ENCODE results near the gene COTL1. TPM values are rescaled to one million over a fixed set of nuclear protein-coding genes. Genes with fewer than 3 reads are reported as not detected.

The COTL1 gene
- total and polyA plus RNA-seq, 2 of the 13 experiments (the other 11 are each of a cell fraction or from before 2014, with no cell fraction given): 8.7 to 16.9 TPM

DNA sequence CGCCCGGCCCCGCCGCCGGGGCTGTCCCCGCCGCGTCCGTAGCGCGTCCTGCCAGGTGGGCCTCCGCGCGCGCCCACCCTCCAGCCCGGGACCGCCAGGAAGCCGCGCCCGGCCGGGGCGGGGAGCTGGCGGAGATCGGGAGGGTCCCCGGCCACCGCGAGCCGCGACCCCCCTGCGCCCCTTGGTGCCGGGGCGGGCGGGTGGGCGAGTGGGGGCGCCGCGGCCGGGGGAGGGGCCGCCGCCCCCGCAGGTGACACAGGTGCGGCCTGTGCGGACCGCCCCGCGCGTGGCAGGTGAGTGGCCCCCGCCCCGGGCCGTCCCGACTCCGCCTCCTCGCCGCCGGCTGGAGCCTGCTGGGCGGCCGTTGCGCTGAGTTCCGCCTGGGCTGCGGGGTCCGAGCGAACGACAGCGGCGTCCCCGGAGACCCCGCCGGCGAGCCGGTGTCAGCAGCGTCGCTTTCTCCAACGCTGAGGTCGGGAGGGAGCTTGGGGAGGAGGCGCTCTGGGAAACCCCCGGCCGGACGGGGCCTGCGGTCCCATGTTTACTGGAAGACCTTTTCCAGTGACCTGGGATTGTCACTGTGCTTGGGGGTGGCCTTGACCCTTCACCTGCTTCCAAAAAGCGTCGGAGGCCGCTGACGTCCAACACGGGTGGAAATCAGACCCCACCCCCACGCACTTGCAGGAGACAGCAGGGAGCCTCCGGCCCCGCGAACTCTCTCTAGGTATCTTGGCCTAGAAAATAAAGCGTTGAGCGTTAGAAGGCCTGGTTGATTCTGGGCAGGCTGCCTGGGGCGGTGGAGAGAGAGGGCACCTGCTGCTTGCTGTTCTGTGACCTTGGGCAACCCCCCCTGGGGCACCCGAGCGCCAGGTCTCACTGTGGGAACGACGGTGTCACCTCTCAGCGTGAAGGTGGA, 31.0 kb upstream of the COTL1 start (continued):
- TF ChIP-seq RXRB (CRISPR knock-in tag; IDR thresholded peaks at IDR 0.05; ENCODE audit: borderline replicate concordance) (peak; percentile 86), TOPORS (CRISPR knock-in tag; IDR thresholded peaks at IDR 0.05) (no peak), RFX1 (IDR thresholded peaks at IDR 0.05) (no peak), AGO1 (IDR thresholded peaks at IDR 0.05; ENCODE audit: low read depth, low read length, poor library complexity, severe bottlenecking) (no peak), ARNTL (CRISPR knock-in tag; IDR thresholded peaks at IDR 0.05) (no peak), KLF6 (CRISPR knock-in tag; IDR thresholded peaks at IDR 0.05) (no peak), DR1 (CRISPR knock-in tag; IDR thresholded peaks at IDR 0.05) (no peak), MLLT10 (CRISPR knock-in tag; IDR thresholded peaks at IDR 0.05) (no peak), ZNF788 (CRISPR knock-in tag; IDR thresholded peaks at IDR 0.05; ENCODE audit: borderline replicate concordance) (peak; percentile 32; the same call in 1 of the 2 replicates), THAP11 (CRISPR knock-in tag; IDR thresholded peaks at IDR 0.05) (no peak), ZNF564 (CRISPR knock-in tag; IDR thresholded peaks at IDR 0.05) (no peak), DNMT1 (CRISPR knock-in tag; IDR thresholded peaks at IDR 0.05) (peak; percentile 68; the same call in 1 of the 2 replicates), ZNF230 (CRISPR knock-in tag; IDR thresholded peaks at IDR 0.05) (no peak), SOX13 (IDR thresholded peaks at IDR 0.05) (no peak), SOX13 (CRISPR knock-in tag; conservative IDR thresholded peaks at IDR 0.05 in 1 of 2, IDR thresholded peaks at IDR 0.05 in 1 of 2) (no peak), NR3C1 (CRISPR knock-in tag; IDR thresholded peaks at IDR 0.05) (no peak), CENPX (CRISPR knock-in tag; IDR thresholded peaks at IDR 0.05) (no peak)
- TF ChIP-seq, protein P1, sequence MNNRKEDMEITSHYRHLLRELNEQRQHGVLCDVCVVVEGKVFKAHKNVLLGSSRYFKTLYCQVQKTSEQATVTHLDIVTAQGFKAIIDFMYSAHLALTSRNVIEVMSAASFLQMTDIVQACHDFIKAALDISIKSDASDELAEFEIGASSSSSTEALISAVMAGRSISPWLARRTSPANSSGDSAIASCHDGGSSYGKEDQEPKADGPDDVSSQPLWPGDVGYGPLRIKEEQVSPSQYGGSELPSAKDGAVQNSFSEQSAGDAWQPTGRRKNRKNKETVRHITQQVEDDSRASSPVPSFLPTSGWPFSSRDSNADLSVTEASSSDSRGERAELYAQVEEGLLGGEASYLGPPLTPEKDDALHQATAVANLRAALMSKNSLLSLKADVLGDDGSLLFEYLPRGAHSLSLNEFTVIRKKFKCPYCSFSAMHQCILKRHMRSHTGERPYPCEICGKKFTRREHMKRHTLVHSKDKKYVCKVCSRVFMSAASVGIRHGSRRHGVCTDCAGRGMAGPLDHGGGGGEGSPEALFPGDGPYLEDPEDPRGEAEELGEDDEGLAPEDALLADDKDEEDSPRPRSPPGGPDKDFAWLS (CRISPR knock-in tag; IDR thresholded peaks at IDR 0.05; ENCODE audit: borderline replicate concordance): peak; percentile 35; the same call in 1 of the 2 replicates
- TF ChIP-seq, protein P2, sequence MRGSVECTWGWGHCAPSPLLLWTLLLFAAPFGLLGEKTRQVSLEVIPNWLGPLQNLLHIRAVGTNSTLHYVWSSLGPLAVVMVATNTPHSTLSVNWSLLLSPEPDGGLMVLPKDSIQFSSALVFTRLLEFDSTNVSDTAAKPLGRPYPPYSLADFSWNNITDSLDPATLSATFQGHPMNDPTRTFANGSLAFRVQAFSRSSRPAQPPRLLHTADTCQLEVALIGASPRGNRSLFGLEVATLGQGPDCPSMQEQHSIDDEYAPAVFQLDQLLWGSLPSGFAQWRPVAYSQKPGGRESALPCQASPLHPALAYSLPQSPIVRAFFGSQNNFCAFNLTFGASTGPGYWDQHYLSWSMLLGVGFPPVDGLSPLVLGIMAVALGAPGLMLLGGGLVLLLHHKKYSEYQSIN (CRISPR knock-in tag; IDR thresholded peaks at IDR 0.05; ENCODE audit: borderline replicate concordance): no peak
- TF ChIP-seq, protein P3, sequence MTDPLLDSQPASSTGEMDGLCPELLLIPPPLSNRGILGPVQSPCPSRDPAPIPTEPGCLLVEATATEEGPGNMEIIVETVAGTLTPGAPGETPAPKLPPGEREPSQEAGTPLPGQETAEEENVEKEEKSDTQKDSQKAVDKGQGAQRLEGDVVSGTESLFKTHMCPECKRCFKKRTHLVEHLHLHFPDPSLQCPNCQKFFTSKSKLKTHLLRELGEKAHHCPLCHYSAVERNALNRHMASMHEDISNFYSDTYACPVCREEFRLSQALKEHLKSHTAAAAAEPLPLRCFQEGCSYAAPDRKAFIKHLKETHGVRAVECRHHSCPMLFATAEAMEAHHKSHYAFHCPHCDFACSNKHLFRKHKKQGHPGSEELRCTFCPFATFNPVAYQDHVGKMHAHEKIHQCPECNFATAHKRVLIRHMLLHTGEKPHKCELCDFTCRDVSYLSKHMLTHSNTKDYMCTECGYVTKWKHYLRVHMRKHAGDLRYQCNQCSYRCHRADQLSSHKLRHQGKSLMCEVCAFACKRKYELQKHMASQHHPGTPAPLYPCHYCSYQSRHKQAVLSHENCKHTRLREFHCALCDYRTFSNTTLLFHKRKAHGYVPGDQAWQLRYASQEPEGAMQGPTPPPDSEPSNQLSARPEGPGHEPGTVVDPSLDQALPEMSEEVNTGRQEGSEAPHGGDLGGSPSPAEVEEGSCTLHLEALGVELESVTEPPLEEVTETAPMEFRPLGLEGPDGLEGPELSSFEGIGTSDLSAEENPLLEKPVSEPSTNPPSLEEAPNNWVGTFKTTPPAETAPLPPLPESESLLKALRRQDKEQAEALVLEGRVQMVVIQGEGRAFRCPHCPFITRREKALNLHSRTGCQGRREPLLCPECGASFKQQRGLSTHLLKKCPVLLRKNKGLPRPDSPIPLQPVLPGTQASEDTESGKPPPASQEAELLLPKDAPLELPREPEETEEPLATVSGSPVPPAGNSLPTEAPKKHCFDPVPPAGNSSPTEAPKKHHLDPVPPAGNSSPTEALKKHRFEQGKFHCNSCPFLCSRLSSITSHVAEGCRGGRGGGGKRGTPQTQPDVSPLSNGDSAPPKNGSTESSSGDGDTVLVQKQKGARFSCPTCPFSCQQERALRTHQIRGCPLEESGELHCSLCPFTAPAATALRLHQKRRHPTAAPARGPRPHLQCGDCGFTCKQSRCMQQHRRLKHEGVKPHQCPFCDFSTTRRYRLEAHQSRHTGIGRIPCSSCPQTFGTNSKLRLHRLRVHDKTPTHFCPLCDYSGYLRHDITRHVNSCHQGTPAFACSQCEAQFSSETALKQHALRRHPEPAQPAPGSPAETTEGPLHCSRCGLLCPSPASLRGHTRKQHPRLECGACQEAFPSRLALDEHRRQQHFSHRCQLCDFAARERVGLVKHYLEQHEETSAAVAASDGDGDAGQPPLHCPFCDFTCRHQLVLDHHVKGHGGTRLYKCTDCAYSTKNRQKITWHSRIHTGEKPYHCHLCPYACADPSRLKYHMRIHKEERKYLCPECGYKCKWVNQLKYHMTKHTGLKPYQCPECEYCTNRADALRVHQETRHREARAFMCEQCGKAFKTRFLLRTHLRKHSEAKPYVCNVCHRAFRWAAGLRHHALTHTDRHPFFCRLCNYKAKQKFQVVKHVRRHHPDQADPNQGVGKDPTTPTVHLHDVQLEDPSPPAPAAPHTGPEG (CRISPR knock-in tag; IDR thresholded peaks at IDR 0.05): no peak
